KMS-11 (cell line): ENCODE measurements around the gene SUPT3H.

Experiments
- H2AFZ ChIP-seq: fragments of 200-600 bp; sonication (generic); 2 replicates; pipeline ENCODE4 v1.6.1; 2016; ENCODE audit warnings: antibody characterized with exemption, mixed run types, low read depth
- H3K27ac ChIP-seq: fragments of 200-600 bp; sonication (generic); 2 replicates; pipeline ENCODE4 v1.6.1; 2016; ENCODE audit warnings: mild to moderate bottlenecking, mixed run types
- H3K27me3 ChIP-seq: fragments of 200-600 bp; sonication (generic); 2 replicates; pipeline ENCODE4 v1.6.1; 2017; ENCODE audit warnings: mild to moderate bottlenecking, low read depth, mixed run types, moderate library complexity; ENCODE audit not compliant: insufficient read depth
- H3K36me3 ChIP-seq: fragments of 200-600 bp; sonication (generic); 2 replicates; pipeline ENCODE4 v1.6.1; 2017; ENCODE audit warnings: mild to moderate bottlenecking, mixed run types; ENCODE audit not compliant: insufficient read depth
- H3K4me1 ChIP-seq: fragments of 200-600 bp; sonication (generic); 2 replicates; pipeline ENCODE4 v1.6.1; 2016; ENCODE audit warnings: mild to moderate bottlenecking, low read depth, mixed run types; ENCODE audit not compliant: poor library complexity, severe bottlenecking
- H3K4me2 ChIP-seq: fragments of 200-600 bp; sonication (generic); 2 replicates; pipeline ENCODE4 v1.7.0; 2016; ENCODE audit warnings: mild to moderate bottlenecking, mixed run types
- H3K4me3 ChIP-seq: fragments of 200-600 bp; sonication (generic); IDR thresholded peaks from 2 replicates; pipeline ENCODE4 v1.6.1; 2017; ENCODE audit warnings: low read depth, low read length, mixed read lengths; ENCODE audit not compliant: insufficient read depth
- H3K79me2 ChIP-seq: fragments of 200-600 bp; sonication (generic); 2 replicates; pipeline ENCODE4 v1.6.1; 2016; ENCODE audit warnings: low read depth, mixed run types; ENCODE audit not compliant: insufficient read depth
- H3K9ac ChIP-seq: fragments of 200-600 bp; sonication (generic); 2 replicates; pipeline ENCODE4 v1.6.1; 2016; ENCODE audit warnings: mild to moderate bottlenecking, mixed run types
- H4K20me1 ChIP-seq: fragments of 200-600 bp; sonication (generic); 2 replicates; pipeline ENCODE4 v1.6.1; 2016; ENCODE audit warnings: mild to moderate bottlenecking, mixed run types; ENCODE audit not compliant: insufficient read depth
- TF ChIP-seq, protein P1 (sequence below): fragments of 200-600 bp; sonication (generic); conservative IDR thresholded peaks from 2 replicates; pipeline ENCODE4 v1.6.1; 2017; ENCODE audit warnings: low read depth, mild to moderate bottlenecking, antibody characterized with exemption, low read length, moderate library complexity, mixed read lengths

Gene SUPT3H

DNA sequence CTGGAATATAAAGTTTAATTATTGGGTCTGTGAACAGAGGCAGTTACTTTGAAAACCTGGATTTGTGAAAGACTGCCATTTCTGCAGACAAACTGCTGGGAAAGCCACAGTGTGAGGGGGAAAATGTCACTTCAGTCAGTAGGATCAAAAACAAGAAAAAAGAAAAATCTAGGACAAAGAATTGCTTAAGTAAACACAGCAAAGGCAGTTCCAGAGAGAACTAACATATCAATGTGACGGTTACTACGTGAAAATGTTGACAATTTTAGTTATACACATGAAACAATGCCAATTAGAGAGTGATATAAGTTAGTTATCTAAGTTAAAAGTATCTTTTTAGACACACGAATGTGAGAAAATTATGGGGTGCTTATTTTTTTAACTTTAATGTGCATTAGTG is 320.0 kb downstream of the SUPT3H start:
- no peak overlapping the region for H2AFZ ChIP-seq
- no peak overlapping the region for H3K4me3 ChIP-seq
- no peak overlapping the region for H3K4me2 ChIP-seq
- no peaks in the 10 kb centered on the region for H3K36me3 ChIP-seq
- no peaks in the 10 kb centered on the region for H4K20me1 ChIP-seq
- peaks cover 8% of the 10 kb centered on the region; the same call in 1 of the 2 replicates for H3K79me2 ChIP-seq
- H3K4me1 ChIP-seq = peaks cover 65% of the 10 kb centered on the region
- no peak overlapping the region for H3K9ac ChIP-seq
- TF ChIP-seq, protein P1, sequence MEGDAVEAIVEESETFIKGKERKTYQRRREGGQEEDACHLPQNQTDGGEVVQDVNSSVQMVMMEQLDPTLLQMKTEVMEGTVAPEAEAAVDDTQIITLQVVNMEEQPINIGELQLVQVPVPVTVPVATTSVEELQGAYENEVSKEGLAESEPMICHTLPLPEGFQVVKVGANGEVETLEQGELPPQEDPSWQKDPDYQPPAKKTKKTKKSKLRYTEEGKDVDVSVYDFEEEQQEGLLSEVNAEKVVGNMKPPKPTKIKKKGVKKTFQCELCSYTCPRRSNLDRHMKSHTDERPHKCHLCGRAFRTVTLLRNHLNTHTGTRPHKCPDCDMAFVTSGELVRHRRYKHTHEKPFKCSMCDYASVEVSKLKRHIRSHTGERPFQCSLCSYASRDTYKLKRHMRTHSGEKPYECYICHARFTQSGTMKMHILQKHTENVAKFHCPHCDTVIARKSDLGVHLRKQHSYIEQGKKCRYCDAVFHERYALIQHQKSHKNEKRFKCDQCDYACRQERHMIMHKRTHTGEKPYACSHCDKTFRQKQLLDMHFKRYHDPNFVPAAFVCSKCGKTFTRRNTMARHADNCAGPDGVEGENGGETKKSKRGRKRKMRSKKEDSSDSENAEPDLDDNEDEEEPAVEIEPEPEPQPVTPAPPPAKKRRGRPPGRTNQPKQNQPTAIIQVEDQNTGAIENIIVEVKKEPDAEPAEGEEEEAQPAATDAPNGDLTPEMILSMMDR = no peak
- H3K27me3 ChIP-seq = no peaks in the 10 kb centered on the region
- no peak overlapping the region for H3K27ac ChIP-seq

DNA sequence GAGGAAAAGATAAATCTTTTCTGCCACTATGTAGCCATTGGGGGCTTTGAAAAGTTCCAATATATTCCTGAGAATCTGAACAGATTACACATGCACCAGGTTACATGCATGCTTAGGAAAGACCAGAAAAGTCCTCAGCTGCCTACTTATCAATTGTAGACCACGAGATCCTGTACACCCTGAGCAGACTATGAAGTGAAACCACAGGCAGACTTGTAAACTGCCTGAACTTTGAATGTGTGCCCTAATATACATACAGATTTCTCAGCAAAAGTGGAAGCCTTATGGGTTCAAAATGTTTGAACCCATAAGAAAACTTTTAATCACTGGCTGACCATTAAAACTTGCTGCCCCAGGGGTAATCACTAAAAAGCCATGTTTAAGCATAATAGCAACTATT is 323.1 kb downstream of the SUPT3H start:
- no peaks in the 10 kb centered on the region for H4K20me1 ChIP-seq
- no peaks in the 10 kb centered on the region for H3K27me3 ChIP-seq
- peak overlapping the region; percentile 27; the same call in 1 of the 2 replicates for H2AFZ ChIP-seq
- peak overlapping the region; percentile 50 for H3K4me2 ChIP-seq
- H3K79me2 ChIP-seq = no peaks in the 10 kb centered on the region; the same call in 1 of the 2 replicates
- H3K36me3 ChIP-seq = no peaks in the 10 kb centered on the region
- H3K4me3 ChIP-seq = no peak overlapping the region
- H3K27ac ChIP-seq = peak overlapping the region; percentile 45
- TF ChIP-seq, protein P1 = no peak
- H3K9ac ChIP-seq = no peak overlapping the region
- peaks cover 62% of the 10 kb centered on the region for H3K4me1 ChIP-seq

DNA sequence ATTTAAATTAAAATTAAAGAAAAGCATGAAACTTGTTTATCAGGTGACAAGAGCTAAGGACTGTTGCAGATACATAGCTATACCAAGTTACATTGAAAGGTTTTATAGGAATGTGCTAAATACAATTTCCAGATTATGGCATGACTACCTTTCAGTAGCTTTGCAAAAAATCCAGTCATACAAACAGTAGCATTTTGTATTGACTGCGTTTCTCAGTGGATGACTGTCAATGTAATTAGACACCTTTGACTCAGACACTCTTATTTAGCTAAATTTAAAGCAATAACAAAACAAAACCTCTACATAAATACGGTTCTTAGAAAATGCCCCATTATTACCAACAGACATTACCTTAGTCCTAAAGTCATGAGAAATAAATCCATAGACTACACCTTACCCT is 325.4 kb downstream of the SUPT3H start:
- no peaks in the 10 kb centered on the region for H3K27me3 ChIP-seq
- no peaks in the 10 kb centered on the region for H4K20me1 ChIP-seq
- H3K4me1 ChIP-seq = peaks cover 54% of the 10 kb centered on the region
- no peak overlapping the region for H3K9ac ChIP-seq
- no peak overlapping the region for H3K27ac ChIP-seq
- no peak overlapping the region for H3K4me3 ChIP-seq
- no peak overlapping the region for H2AFZ ChIP-seq
- no peaks in the 10 kb centered on the region; the same call in 1 of the 2 replicates for H3K79me2 ChIP-seq
- H3K4me2 ChIP-seq = no peak overlapping the region
- H3K36me3 ChIP-seq = no peaks in the 10 kb centered on the region
- TF ChIP-seq, protein P1 = no peak

DNA sequence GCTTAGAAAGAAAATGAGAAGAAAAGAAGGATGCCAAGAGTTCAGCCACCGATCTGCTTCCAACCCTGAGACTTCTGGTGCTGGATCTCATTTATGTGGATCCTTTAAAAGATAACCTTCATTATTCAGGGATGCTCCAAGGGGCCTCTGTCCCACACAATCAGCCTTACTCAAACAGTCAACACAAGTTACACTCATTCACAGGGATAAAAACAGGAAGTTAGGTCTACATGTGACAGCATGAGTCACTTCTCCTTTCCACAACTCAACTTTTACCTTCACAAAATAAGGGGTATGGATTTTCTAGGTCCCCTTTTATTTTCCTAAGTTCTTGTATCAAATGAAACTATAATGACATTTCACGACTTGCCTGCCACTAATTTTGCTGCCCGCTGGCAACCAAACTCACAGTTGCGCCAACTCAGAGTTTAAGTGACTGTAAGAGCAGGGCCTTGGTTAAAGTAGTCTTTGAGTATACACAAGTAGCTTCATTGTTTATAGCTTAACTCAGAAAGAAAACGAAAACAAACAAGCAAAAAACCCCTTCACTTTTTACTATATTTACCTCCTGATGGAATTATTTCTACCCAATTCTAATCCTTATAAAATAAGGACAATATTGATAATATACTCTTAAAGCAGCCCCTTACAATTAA is 328.4 kb downstream of the SUPT3H start:
- TF ChIP-seq, protein P1 = no peak
- no peaks in the 10 kb centered on the region for H4K20me1 ChIP-seq
- H3K79me2 ChIP-seq = no peaks in the 10 kb centered on the region; the same call in 1 of the 2 replicates
- H3K27ac ChIP-seq = no peak overlapping the region
- H2AFZ ChIP-seq = no peak overlapping the region
- peaks cover 51% of the 10 kb centered on the region for H3K4me1 ChIP-seq
- no peak overlapping the region for H3K4me3 ChIP-seq
- H3K9ac ChIP-seq = no peak overlapping the region
- H3K36me3 ChIP-seq = no peaks in the 10 kb centered on the region
- H3K27me3 ChIP-seq = no peaks in the 10 kb centered on the region
- H3K4me2 ChIP-seq = no peak overlapping the region
